HS-5 (cell line): ENCODE measurements around the gene QKI.

Experiments
- DNase-seq: peaks from one replicate; pipeline ENCODE4 v3.0.0-alpha.2; 2012; ENCODE audit warnings: low read depth

Gene QKI

DNA sequence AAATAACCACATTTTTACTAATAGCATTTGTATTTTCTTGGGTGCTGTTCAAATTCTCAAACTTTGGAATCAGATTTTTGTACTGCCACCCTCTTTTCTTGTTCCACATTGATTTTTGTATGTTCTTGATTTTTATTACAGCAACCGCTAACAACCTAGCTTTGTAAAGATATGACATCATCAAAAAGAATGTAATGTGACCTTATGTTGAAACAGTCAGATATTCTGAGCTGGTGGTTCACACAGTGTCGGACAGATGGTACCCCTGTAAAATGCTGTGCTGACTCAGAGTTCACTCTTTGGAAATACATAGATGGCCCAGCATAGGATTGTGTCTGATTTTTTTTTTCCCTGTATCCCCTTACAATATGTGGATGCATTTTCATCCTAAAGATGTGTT, 118.9 kb downstream of the QKI start:
- peak; percentile 86 for DNase-seq

DNA sequence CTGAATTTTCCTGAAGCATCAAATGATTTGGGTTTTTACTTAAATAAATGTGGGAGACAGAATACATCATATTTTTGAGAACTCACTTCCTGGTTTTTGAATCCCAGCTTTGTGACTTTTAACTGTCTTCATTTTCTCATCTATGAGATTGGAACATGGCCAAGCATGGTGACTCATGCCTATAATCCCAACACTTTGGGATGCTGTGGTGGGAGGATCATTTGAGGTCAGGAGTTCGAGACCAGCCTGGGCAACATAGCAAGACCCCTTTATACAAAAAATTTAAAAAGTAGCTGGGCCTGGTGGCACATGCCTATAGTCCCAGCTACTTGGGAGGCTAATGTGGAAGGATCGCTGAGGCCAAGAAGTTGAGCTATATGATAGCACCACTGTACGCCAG, 122.3 kb downstream of the QKI start:
- DNase-seq = no peak

GRCh38 chr6:163538331-163538730, 123.8 kb downstream of the QKI start:
- DNase-seq = no peak

DNA sequence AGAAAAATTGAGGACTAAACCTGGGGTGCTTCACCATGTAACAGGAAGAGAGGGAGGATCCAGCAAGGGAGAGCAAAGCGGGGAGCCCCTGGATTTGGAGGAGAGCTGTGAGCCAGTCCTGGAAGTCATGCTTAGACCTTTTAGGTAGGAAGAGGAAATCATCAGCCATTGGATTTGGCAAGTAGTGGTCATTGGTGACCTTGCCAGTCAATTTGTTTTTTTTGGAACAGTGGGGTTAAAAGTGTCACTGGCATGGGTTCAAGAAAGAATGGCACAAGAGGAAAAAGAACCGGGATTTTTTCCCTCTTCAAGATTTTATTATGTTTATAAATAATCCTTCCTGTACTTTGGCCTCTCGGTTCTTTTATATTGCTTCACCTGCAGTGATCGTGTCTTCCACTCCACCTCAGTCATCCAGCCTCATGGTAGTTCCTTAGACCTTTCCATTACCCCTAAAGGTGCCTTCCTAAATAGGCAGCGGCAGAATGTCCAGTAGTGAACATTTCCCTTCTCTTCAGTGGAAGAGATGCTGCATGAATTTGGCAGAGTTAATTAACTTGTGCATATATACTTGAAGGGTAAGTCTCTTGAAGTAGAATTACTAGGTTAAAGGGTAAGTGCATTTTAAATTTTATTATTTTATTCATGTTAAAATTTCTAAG, 124.7 kb downstream of the QKI start:
- no peak for DNase-seq

DNA sequence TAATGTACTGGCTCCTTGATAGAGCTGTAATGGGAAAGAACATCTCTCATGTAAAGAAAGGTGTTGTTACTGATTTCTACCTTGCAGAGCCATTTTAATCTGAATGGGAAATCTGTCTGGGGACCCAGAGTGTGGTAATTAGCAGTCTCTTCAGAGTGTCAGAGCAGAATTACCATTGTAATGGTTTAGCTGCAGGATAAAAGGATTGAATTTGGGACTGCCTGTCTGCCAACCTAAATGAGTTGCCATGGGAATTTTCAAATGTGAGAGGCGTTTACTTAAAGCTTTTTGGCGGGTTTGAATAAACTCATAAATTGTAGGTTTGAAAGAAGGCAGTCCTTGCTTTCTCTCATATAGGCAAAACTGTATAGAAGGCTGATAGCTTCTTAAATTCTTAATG, 128.8 kb downstream of the QKI start:
- DNase-seq = no peak

DNA sequence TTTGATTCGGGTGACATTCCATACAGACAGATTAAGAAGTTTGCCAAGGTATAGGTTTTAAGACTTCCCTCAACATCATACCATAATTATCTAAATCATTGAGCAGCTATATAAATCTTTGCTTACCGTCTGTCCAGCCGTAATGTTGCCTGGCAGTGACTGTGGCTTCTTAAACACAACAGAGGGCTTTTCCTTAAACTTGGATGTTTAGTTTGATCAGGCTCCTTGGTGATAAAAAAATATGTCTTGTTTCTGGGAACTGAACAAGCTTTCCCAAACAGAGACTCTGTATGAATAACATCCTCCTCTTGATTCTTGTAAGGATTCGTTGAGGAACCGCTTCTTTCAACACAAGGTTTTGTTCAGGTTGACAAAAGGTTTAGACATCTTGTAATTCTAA, 130.9 kb downstream of the QKI start:
- no peak for DNase-seq

DNA sequence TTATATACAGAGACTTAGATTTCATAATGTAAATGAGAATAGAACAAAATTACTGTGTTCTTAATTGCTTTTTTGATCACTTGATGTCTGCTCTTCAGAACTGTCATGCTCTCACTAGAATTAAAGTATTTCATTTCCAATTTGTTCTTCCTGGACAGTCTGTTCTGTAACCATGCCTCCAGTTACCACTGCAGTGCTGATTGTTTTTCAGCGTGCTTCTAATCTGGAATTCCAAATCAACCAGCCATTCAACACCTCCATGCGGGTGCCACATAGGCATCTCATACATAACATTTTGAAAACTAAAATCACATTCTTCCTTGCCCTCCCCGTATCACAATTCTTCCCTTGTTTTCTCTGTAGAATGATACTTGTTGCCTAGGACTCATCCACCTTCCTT, 132.8 kb downstream of the QKI start:
- no peak for DNase-seq

DNA sequence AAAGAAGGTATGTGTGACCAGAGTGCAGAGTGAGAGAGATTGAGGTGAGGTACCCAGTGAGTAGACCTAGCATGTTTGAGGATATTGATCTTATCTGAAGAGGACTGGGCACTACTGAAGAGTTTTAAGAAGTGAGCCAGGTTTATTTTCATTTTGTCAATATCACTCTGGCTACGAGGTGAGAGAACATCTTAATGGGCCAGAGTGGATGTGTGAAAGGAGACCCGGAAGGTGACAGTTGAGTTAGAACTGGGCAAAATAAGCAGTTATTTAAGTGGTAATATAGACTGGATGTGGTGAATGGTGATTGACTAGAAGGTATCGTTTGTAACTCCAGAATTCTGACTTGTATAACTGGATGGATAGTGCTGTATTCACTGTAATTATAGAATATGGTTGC, 134.1 kb downstream of the QKI start:
- DNase-seq = no peak

DNA sequence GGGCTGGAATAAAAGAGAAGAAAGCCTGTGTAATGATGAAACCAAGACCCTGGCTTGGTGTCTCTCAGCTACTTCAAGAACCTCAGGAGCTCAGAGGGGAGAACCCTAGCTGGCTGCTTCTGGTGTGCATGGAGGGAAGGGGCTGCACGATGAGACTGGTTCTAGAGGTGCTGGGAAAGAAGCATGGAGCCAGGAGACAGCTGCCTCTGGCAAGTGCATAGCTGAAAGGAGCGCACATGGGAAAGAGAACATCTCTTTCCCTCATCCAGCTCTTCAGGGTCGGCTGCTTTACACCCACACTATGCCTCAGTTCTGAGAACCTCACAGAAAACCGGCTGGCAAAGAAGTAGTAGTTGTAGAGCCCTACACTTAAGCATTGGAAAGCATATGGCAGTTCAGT, 139.5 kb downstream of the QKI start:
- DNase-seq = no peak

DNA sequence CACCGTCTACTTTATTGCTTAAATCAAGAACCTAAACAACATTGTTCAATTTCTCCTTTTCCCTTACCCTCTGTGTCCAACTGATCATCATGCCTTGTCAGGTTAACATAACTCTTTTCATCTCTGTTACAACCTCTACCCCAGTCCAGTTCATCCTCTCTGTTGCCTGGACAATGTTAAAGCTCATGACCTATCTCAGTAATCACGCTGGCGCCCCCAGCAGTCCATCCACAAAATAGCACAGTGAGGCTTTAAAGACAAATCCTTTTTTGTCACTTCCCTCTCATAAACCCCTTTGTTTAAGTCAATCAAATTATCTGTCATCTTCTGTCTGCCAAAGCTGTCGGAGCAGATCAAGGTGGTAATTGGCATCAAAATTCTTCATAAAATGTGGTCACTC, 140.1 kb downstream of the QKI start:
- no peak for DNase-seq

- no peak for DNase-seq
Observed at GRCh38 chr6:163559661-163560060, 145.1 kb downstream of the QKI start.

GRCh38 chr6:163563318-163563717, 148.8 kb downstream of the QKI start:
- DNase-seq = no peak

- DNase-seq = no peak
Observed at GRCh38 chr6:163564534-163564933, 150.0 kb downstream of the QKI start.

DNA sequence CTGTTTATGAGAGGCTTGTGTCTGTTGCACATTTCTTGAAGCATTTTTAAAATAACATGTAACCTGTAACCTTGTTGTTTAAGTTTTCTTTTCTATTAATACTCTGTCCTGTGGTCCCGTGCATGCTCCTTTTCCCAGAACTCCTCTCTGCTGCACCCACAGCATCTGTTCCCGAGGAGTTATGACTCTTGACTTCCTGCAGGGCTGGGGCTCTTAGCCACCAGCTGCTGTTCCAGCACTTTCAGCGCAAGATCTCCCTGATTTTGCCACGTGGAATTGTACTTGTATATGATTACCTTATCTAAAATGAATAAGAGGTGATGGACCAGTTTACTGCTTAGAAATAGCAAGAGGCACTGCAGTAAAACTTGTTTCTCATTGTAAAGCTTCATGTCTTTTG, 150.6 kb downstream of the QKI start:
- no peak for DNase-seq

DNA sequence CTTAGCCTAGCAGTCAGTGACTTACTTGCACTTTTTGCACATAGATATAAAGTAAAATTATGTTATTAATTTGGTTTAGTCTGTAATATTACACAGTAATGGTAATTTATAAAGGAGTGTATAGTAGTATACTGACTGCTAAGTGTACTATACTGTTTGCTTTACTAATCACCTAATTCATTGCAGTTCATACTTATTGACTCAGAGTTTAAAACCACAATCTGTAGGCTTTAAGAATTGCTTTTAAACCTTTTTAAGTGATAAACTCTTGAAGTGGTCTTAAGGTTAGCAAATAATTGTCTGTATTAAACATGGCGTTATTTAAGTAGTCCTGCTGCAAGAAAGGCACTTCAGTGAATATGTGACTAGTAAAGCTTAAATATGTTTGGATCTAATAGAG, 151.5 kb downstream of the QKI start:
- no peak for DNase-seq

- DNase-seq = no peak
Observed at GRCh38 chr6:163568275-163568674, 153.8 kb downstream of the QKI start.

DNA sequence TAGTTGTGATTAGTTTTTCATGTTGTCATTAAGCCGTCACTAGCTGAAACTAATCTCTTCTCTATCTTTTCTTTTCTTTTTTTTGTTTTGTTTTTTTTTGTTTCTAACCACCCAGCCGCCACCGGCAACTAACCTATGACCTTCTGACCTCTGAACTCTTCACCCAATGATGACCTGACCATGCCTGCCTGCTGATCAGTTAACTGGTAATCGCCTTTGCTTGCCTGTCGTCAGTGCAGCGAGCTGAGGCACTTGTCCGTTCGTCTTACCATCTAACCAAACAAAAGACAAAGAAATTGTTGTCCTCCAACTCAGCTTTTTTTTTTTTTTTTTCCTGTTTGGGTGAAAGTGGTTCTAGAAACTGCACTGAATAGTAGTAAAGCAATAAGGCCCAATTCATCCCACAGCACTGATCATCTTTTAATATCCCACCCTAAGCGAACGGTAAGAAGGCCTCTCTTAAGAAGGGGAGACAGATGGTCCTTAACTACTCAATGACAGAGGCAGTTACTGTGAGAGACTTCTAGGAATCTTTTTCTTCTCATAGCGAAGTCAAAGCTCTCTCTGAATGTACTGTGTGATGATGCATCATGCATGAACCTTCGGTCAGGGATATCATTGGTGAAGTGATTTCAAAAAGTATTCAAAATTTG, 156.2 kb downstream of the QKI start:
- no peak for DNase-seq

- DNase-seq = no peak
Observed at GRCh38 chr6:163571730-163572129, 157.2 kb downstream of the QKI start.

- no peak for DNase-seq
Observed at GRCh38 chr6:163572612-163573011, 158.1 kb downstream of the QKI start.

DNA sequence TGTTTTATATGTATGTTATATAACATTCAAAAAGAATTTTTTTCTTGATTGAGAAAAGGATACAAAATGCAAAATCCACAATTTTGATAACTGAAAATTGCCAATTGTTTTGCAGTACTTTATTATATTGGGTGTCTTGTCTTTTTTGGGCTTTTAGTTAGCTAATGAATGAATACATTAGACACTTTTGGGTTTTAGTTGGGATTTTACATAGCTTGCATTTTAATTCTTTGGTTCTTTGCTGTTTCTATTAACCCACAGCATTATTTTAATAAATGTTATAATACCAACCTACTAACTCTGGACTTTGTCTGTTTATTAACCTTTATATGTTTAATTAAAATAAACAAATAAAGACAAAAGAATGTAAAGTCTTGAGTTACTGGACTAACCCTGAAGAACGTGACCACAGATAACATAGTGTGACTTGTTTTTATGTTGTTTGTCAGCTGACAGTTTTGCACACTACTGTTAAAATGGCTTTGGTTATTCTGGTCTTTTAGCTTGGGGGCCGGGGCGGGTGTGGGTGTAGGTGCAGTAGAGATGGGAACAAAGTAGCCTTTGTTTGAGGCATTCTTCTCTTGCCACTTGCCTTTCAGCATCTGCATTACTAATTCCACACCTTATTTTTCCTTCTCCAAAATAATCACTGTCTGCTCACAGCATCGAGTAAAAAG, 159.1 kb downstream of the QKI start:
- no peak for DNase-seq

DNA sequence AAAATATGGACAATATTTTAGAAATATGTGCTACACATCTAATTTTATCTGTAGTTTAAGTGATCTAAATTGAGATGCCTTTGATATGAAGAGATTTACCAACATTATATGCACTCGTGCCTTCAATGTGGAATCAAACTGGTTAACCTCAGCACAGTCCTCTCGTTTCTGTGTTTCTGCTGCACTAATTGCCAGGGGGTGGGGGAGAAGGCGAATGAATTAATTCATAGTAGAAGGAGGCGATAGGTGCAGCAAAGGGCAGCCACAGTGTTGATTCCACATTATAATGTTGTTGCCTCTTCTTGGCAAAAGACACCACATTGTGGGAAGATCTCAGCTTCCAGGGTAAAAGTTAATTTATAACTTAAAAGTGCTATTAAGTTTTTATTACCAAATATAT, 161.6 kb downstream of the QKI start:
- no peak for DNase-seq

- no peak for DNase-seq
Observed at GRCh38 chr6:163577404-163577803, 162.9 kb downstream of the QKI start.

- DNase-seq = no peak
Observed at GRCh38 chr6:163579111-163579879, 164.8 kb downstream of the QKI start.
